ENCODE measurements around the gene AMN.

AMN gene

DNA sequence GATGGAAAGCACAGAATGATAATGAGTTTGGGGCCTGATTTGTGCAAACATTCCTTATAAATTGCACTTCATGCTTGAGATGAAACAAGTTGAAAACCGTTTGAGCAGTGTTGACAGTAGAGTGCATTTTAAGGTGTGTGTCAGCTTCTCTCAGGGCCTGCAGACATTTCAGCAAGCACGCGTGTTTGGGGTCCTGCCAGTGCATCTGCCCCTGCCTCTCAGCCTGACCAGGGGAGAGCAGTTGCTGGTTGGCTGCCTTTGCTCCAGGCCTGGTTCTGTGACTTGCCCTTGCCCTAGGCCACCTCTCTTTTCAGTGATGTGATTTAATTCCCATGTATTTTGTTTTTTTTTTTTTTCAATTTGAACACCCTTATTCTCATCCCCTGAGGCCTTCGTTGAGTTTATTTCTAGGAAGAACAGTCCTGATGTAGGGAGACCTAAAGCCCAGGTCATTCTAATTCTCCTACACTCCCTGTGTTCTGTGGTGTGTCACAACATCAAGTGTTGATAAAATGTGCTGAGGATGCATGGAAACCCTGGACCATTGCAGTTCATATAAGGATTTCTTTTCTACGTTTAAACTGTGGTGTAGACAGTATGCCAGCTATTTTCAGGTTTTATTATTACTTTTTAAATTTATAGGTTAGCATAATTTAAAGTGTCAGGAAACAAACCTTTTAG, 40.1 kb upstream of the AMN start:
- no peak for TF ChIP-seq EZH2 (IDR thresholded peaks at IDR 0.05; ENCODE audit: borderline replicate concordance, low read depth, low read length, severe bottlenecking)
- TF ChIP-seq, protein P1, sequence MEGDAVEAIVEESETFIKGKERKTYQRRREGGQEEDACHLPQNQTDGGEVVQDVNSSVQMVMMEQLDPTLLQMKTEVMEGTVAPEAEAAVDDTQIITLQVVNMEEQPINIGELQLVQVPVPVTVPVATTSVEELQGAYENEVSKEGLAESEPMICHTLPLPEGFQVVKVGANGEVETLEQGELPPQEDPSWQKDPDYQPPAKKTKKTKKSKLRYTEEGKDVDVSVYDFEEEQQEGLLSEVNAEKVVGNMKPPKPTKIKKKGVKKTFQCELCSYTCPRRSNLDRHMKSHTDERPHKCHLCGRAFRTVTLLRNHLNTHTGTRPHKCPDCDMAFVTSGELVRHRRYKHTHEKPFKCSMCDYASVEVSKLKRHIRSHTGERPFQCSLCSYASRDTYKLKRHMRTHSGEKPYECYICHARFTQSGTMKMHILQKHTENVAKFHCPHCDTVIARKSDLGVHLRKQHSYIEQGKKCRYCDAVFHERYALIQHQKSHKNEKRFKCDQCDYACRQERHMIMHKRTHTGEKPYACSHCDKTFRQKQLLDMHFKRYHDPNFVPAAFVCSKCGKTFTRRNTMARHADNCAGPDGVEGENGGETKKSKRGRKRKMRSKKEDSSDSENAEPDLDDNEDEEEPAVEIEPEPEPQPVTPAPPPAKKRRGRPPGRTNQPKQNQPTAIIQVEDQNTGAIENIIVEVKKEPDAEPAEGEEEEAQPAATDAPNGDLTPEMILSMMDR (IDR thresholded peaks at IDR 0.05; ENCODE audit: borderline replicate concordance, extremely low read depth, low read length, poor library complexity, severe bottlenecking), result no peak
- Histone ChIP-seq H3K36me3 (ENCODE audit: insufficient read depth, low read length) (peaks cover 69% of the 10 kb centered on the region), H2AFZ (ENCODE audit: low read depth, low read length) (no peak overlapping the region), H3K4me3 (ENCODE audit: low read depth in 1 of 2, low read length in 2 of 2) (no peak overlapping the region), H3K27ac (ENCODE audit: low read length) (no peak overlapping the region), H3K4me1 (ENCODE audit: insufficient read depth, low read length) (no peaks in the 10 kb centered on the region), H4K20me1 (ENCODE audit: insufficient read depth, low read length) (no peaks in the 10 kb centered on the region), H3K79me2 (ENCODE audit: insufficient read depth, low read length) (no peaks in the 10 kb centered on the region), H3K9ac (ENCODE audit: low read depth, low read length) (no peak overlapping the region), H3K4me2 (ENCODE audit: insufficient read depth, low read length) (no peak overlapping the region), H3K9me3 (ENCODE audit: insufficient read depth, low read length, severe bottlenecking) (no peaks in the 10 kb centered on the region), H3K27me3 (ENCODE audit: insufficient read depth, low read length, poor library complexity) (no peaks in the 10 kb centered on the region)
- DNase-seq (no peak), ATAC-seq (ENCODE audit: insufficient read depth, low read depth) (no peak)

DNA sequence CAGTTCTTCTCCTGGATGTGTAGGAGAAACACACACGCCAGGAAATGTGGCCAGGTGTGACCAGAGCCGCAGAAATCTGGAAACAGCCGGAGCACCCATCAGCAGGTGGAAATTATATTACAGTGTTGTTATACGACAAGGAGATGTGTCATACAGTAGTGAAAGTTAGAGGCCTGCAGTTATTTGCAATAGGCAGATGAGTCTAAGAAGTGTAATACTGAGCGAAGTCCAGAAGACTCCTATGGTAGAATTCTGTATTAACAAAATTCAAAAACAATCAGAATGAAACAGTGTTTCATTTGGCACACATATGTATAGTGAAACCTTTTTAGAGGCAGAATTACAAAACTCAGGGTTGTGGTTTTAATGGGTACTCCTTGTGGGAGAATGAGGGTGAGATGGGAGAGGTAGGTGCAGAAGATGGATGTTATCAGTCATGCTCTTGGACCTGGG, 39.3 kb upstream of the AMN start:
- no peak overlapping the region for H3K27ac ChIP-seq (ENCODE audit: low read length)
- H3K4me3 ChIP-seq (ENCODE audit: low read depth in 1 of 2, low read length in 2 of 2), result no peak overlapping the region
- no peaks in the 10 kb centered on the region for H3K27me3 ChIP-seq (ENCODE audit: insufficient read depth, low read length, poor library complexity)
- no peak for ATAC-seq (ENCODE audit: insufficient read depth, low read depth)
- no peak overlapping the region for H3K9ac ChIP-seq (ENCODE audit: low read depth, low read length)
- peaks cover 64% of the 10 kb centered on the region for H3K36me3 ChIP-seq (ENCODE audit: insufficient read depth, low read length)
- H3K4me1 ChIP-seq (ENCODE audit: insufficient read depth, low read length), result no peaks in the 10 kb centered on the region
- no peaks in the 10 kb centered on the region for H3K79me2 ChIP-seq (ENCODE audit: insufficient read depth, low read length)
- no peak for TF ChIP-seq EZH2 (IDR thresholded peaks at IDR 0.05; ENCODE audit: borderline replicate concordance, low read depth, low read length, severe bottlenecking)
- TF ChIP-seq, protein P1 (IDR thresholded peaks at IDR 0.05; ENCODE audit: borderline replicate concordance, extremely low read depth, low read length, poor library complexity, severe bottlenecking), result no peak
- H3K9me3 ChIP-seq (ENCODE audit: insufficient read depth, low read length, severe bottlenecking), result no peaks in the 10 kb centered on the region
- H4K20me1 ChIP-seq (ENCODE audit: insufficient read depth, low read length), result no peaks in the 10 kb centered on the region
- no peak overlapping the region for H2AFZ ChIP-seq (ENCODE audit: low read depth, low read length)
- DNase-seq, result no peak
- H3K4me2 ChIP-seq (ENCODE audit: insufficient read depth, low read length), result no peak overlapping the region

DNA sequence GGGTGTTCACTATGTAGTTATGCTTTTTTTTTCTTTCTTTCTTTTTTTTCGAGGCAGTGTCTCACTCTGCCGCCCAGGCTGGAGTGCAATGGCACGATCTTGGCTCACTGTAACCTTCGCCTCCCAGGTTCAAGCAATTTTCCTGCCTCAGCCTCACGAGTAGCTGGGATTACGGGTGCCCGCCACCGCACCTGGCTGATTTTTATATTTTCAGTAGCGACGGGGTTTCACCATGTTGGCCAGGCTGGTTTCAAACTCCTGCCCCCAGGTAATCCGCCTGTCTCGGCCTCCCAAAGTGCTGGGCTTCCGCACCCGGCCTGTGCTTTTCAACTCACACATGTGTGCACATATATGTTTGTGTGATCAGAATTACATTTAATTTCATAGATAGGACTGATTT, 38.9 kb upstream of the AMN start:
- Histone ChIP-seq H3K4me1 (ENCODE audit: insufficient read depth, low read length) (no peaks in the 10 kb centered on the region), H3K36me3 (ENCODE audit: insufficient read depth, low read length) (peaks cover 64% of the 10 kb centered on the region), H3K9me3 (ENCODE audit: insufficient read depth, low read length, severe bottlenecking) (no peaks in the 10 kb centered on the region), H3K27ac (ENCODE audit: low read length) (no peak overlapping the region), H2AFZ (ENCODE audit: low read depth, low read length) (no peak overlapping the region), H4K20me1 (ENCODE audit: insufficient read depth, low read length) (no peaks in the 10 kb centered on the region), H3K4me3 (ENCODE audit: low read depth in 1 of 2, low read length in 2 of 2) (no peak overlapping the region), H3K4me2 (ENCODE audit: insufficient read depth, low read length) (no peak overlapping the region), H3K9ac (ENCODE audit: low read depth, low read length) (no peak overlapping the region), H3K79me2 (ENCODE audit: insufficient read depth, low read length) (no peaks in the 10 kb centered on the region), H3K27me3 (ENCODE audit: insufficient read depth, low read length, poor library complexity) (no peaks in the 10 kb centered on the region)
- TF ChIP-seq EZH2 (IDR thresholded peaks at IDR 0.05; ENCODE audit: borderline replicate concordance, low read depth, low read length, severe bottlenecking), result no peak
- TF ChIP-seq, protein P1 (IDR thresholded peaks at IDR 0.05; ENCODE audit: borderline replicate concordance, extremely low read depth, low read length, poor library complexity, severe bottlenecking), result no peak
- no peak for DNase-seq
- ATAC-seq (ENCODE audit: insufficient read depth, low read depth), result no peak

Measured in DND-41 (cell line).